GM19395 (cell line): ENCODE results near the gene ARHGDIB.

Experiments used
- ATAC-seq: cut with Tn5 transposase; IDR thresholded peaks from one replicate; pipeline ENCODE4 v1.9.1; 2021; ENCODE audit warnings: mild to moderate bottlenecking, moderate library complexity; ENCODE audit not compliant: unreplicated experiment

The ARHGDIB gene

DNA sequence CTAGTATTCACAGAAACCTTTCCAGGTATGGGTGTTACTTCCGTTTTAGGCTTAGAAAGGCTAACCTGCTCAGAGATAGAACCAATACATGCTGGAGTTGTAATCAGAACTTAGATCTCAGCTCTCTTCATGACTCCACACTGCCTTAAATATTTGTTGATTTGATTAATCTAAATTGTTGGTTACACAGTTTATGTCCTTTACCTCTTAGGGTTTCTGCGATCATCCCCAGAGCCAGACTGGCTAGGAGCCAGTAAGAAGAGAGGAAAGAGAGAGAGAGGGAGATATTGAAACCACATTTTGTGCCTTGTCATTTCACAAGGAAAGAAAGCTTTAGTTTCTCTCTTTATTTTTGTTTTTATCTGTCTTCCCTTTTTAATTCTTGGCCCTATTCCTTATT lies 58.9 kb downstream of the ARHGDIB start:
- no peak for ATAC-seq

- ATAC-seq: no peak
Measured at GRCh38 chr12:14901228-14901562, 60.2 kb downstream of the ARHGDIB start.

- ATAC-seq: no peak
Measured at GRCh38 chr12:14900521-14901227, 60.7 kb downstream of the ARHGDIB start.

DNA sequence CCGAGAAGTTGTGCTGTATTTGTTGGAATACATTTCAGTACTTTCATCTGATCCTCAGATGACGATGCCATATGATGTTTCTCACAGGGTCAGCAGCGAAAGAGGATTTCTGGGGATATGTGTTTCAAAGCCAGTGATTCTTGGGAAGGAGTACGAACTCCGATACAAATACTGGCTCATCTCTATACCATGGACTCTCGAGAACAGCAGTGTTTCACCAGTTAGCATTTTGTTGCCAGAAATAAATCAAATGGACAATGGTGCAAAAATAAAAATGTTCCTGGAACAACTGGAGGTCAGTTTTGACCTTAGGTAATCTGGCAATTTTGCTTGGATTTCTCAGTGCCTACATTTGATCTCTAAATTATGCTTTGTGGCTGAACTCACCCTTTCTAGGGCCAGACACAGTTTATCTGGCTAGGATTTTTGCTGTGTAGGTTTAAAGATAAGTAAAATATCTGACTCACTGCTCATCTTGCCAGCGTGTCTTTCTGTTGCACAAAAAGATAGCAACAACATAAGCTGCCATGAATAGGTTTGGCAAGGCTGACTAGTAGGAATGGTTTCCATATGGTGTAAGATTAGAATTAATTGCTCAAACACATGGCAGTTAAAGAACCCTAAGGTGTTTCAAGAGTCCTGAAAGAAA lies 64.8 kb downstream of the ARHGDIB start:
- no peak for ATAC-seq

- ATAC-seq: no peak
Measured at GRCh38 chr12:14893506-14894250, 67.7 kb downstream of the ARHGDIB start.

GRCh38 chr12:14892726-14893505 lies 68.5 kb downstream of the ARHGDIB start:
- ATAC-seq: no peak
